GM12891 (cell line): Measurements from ENCODE around the gene KRTAP23-1.

Source experiments
- POLR2A ChIP-seq: IDR thresholded peaks from 2 replicates; pipeline ENCODE4 v1.6.1; 2011; ENCODE audit warnings: low read depth, low read length, control low read depth
- POLR2AphosphoS5 ChIP-seq: IDR thresholded peaks from 2 replicates; pipeline ENCODE4 v1.6.1; 2011; ENCODE audit warnings: low read depth, low read length, control low read depth
- SPI1 ChIP-seq: IDR thresholded peaks from 2 replicates; pipeline ENCODE4 v1.6.1; 2011; ENCODE audit warnings: low read depth, low read length, control low read depth
- TAF1 ChIP-seq: IDR thresholded peaks from 2 replicates; pipeline ENCODE4 v1.6.1; 2011; ENCODE audit warnings: low read depth, low read length, control low read depth

DNA sequence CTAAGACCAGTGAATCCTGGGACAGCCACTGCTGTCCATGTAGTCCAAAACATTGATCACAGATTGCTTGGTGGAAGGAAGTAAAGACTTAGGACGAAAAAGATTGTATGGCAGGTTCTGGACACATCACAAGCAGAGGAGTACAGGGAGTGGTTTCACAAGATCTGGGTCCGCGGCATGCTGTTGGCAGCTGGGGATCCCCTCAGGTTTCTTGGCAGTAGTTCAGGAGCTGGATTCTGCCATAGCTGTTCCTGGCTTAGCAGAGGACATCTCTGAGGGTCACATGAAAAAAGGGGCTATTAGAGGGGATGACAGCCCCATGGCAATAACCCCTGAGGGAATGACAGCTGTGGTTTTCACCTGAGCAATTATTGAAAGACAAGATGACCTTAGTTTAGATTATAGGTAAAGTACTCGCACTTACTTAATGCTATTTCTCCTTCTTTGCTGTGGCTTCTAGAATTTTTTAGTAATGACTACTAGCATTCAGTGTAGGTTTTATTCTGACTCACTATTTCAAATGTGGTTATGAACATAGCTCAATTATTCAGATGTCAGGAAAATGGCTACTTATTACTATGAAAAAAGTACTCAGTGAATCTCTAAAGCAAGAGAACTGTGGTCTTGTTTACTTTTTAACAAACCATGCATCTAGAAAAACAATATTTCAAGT, 19.1 kb downstream of the KRTAP23-1 start:
- TF ChIP-seq TAF1 (no peak), SPI1 (no peak), POLR2A (no peak), POLR2AphosphoS5 (no peak)
